ENCODE measurements around the gene APOA4.
"Not testable (repeated sequence)": the region's sequence is repeated elsewhere in the genome, so short reads cannot be mapped to it uniquely, and the experiment has no call there.

Gene APOA4

GRCh38 chr11:116828632-116829524 lies 5.8 kb upstream of the APOA4 start:
- no peak for DNase-seq

- DNase-seq, result no peak
Measured at GRCh38 chr11:116827461-116827860, 4.4 kb upstream of the APOA4 start.

- no peak for DNase-seq
Measured at GRCh38 chr11:116826751-116827431, 3.8 kb upstream of the APOA4 start.

- no peak for DNase-seq
Measured at GRCh38 chr11:116825854-116826750, 3.0 kb upstream of the APOA4 start.

- DNase-seq, result no peak
Measured at GRCh38 chr11:116825434-116825833, 2.3 kb upstream of the APOA4 start.

GRCh38 chr11:116822575-116822974 lies 529 bp downstream of the APOA4 start:
- DNase-seq, result no peak

- DNase-seq, result no peak
Measured at GRCh38 chr11:116821050-116821918, 1.8 kb downstream of the APOA4 start.

GRCh38 chr11:116819049-116819448 lies 4.1 kb downstream of the APOA4 start:
- no peak for DNase-seq

- no peak for DNase-seq
Measured at GRCh38 chr11:116814502-116814901, 8.6 kb downstream of the APOA4 start.

GRCh38 chr11:116813781-116814471 lies 9.2 kb downstream of the APOA4 start:
- no peak for DNase-seq

GRCh38 chr11:116813170-116813569 lies 9.9 kb downstream of the APOA4 start:
- DNase-seq, result no peak

- no peak for DNase-seq
Measured at GRCh38 chr11:116812109-116812508, 11.0 kb downstream of the APOA4 start.

GRCh38 chr11:116811194-116811593 lies 11.9 kb downstream of the APOA4 start:
- no peak for DNase-seq

- no peak for DNase-seq
Measured at GRCh38 chr11:116808262-116809175, 14.6 kb downstream of the APOA4 start.

- DNase-seq, result no peak
Measured at GRCh38 chr11:116807601-116808261, 15.4 kb downstream of the APOA4 start.

- DNase-seq, result no peak
Measured at GRCh38 chr11:116804001-116804400, 19.1 kb downstream of the APOA4 start.

GRCh38 chr11:116801662-116802061 lies 21.4 kb downstream of the APOA4 start:
- not testable (repeated sequence) for DNase-seq

- DNase-seq, result no peak
Measured at GRCh38 chr11:116800610-116801009, 22.5 kb downstream of the APOA4 start.

GRCh38 chr11:116798368-116798767 lies 24.7 kb downstream of the APOA4 start:
- no peak for DNase-seq

- DNase-seq, result no peak
Measured at GRCh38 chr11:116797816-116798215, 25.3 kb downstream of the APOA4 start.
